HCT116 (cell line): Measurements from ENCODE around the gene ASCC2. TPM values are rescaled to one million over a fixed set of nuclear protein-coding genes. Genes with fewer than 3 reads are reported as not detected.

Experiments used
- ATAC-seq: fragments of 200-7000 bp; cut with Tn5 transposase; 2 replicates; pipeline ENCODE4 v1.9.1; 2020; ENCODE audit warnings: mild to moderate bottlenecking, moderate library complexity
- BruUV-seq: library from RNA; stranded (reverse); fragments of 400-500 nt; replicated peaks from 2 replicates; lab custom pipeline; 2021; lab: Mats Ljungman, UMichigan
- CTCF ChIA-PET: fragments of 300-600 bp; sonication (Branson Sonifier 250); formaldehyde crosslinking; loops from one replicate; lab custom pipeline; 2021; ENCODE audit warnings: antibody characterized with exemption; lab: Charles Lee
- POLR2A ChIA-PET: fragments of 300-600, 350-600 bp; sonication (Branson Sonifier 250); formaldehyde crosslinking; loops from one replicate; lab custom pipeline; 2021; ENCODE audit warnings: antibody characterized with exemption; lab: Charles Lee
- RAD21 ChIA-PET, 2 experiments: fragments of 300-600 bp; sonication (Branson Sonifier 250); formaldehyde crosslinking; loops; one replicate each; lab custom pipeline; 2023; ENCODE audit warnings: low total read pairs in 2 of 2; ENCODE audit not compliant: uncharacterized antibody in 2 of 2, unreplicated experiment in 2 of 2, low non-redundant PET in 1 of 2; lab: Charles Lee
- DNase-seq: peaks from one replicate; pipeline ENCODE4 v3.0.0-alpha.2; 2010; ENCODE audit warnings: low read depth, low spot score
- H2AFZ ChIP-seq: fragments of 200-600 bp; shearing (Covaris generic), sonication (generic); 2 replicates; pipeline ENCODE4 v1.6.1; 2017; ENCODE audit warnings: low read depth, mixed run types, mixed read lengths, antibody characterized with exemption, low read length; ENCODE audit not compliant: poor library complexity, severe bottlenecking
- H3K27ac ChIP-seq: 2 replicates; pipeline ENCODE4 v1.5.1; 2012; ENCODE audit warnings: low read depth, low read length
- H3K27me3 ChIP-seq: fragments of 200-600 bp; sonication (generic); 2 replicates; pipeline ENCODE4 v1.6.1; 2016; ENCODE audit warnings: mixed run types, low read length, mixed read lengths; ENCODE audit not compliant: insufficient read depth
- H3K36me3 ChIP-seq, 2 experiments: fragments of 200-500 bp in 1 of 2; fragments of 200-600 bp in 1 of 2; sonication (Bioruptor generic) in 1 of 2; sonication (generic) in 1 of 2; 2 replicates each; pipeline versions ENCODE4 v1.5.1 to v1.6.1; 2014 to 2016; ENCODE audit warnings: low read length in 2 of 2, inconsistent platforms in 1 of 2, mixed read lengths in 1 of 2, mixed run types in 1 of 2; ENCODE audit not compliant: insufficient read depth in 2 of 2, control insufficient read depth in 1 of 2
- H3K4me1 ChIP-seq, 2 experiments: fragments of 200-600 bp in 1 of 2; sonication (generic) in 1 of 2; 2 replicates each; pipeline versions ENCODE4 v1.5.1 to v1.6.1; 2012 to 2017; ENCODE audit warnings: low read length in 2 of 2, inconsistent platforms in 1 of 2, mild to moderate bottlenecking in 1 of 2, mixed read lengths in 1 of 2, mixed run types in 1 of 2, moderate library complexity in 1 of 2; ENCODE audit not compliant: insufficient read depth in 2 of 2, control insufficient read depth in 1 of 2
- H3K4me2 ChIP-seq: fragments of 200-600 bp; sonication (generic); 2 replicates; pipeline ENCODE4 v1.6.1; 2017; ENCODE audit warnings: mixed run types, low read length, mixed read lengths
- H3K4me3 ChIP-seq, 2 experiments: fragments of 200-600 bp in 1 of 2; sonication (generic) in 1 of 2; replicated peaks in 1 of 2; 2 replicates each; pipeline ENCODE4 v1.5.1; 2011 to 2016; ENCODE audit warnings: low read length in 2 of 2, control low read depth in 1 of 2, low read depth in 1 of 2, mild to moderate bottlenecking in 1 of 2, mixed read lengths in 1 of 2, mixed run types in 1 of 2
- H3K79me2 ChIP-seq: fragments of 200-600 bp; sonication (generic); 2 replicates; pipeline ENCODE4 v1.6.1; 2017; ENCODE audit warnings: mild to moderate bottlenecking, mixed run types, low read length, moderate library complexity, mixed read lengths; ENCODE audit not compliant: insufficient read depth
- H3K9ac ChIP-seq: fragments of 200-600 bp; sonication (generic); 2 replicates; pipeline ENCODE4 v1.6.1; 2016; ENCODE audit warnings: low read length, mixed read lengths
- H3K9me2 ChIP-seq: fragments of 200-600 bp; sonication (generic), shearing (Covaris generic); 2 replicates; pipeline ENCODE4 v1.6.1; 2017; ENCODE audit warnings: mixed run types, mild to moderate bottlenecking, moderate library complexity; ENCODE audit not compliant: insufficient read depth
- H3K9me3 ChIP-seq, 2 experiments: fragments of 200-500 bp in 1 of 2; fragments of 200-600 bp in 1 of 2; sonication (Bioruptor generic) in 1 of 2; sonication (generic) in 1 of 2; 2 replicates each; pipeline ENCODE4 v1.6.1; 2014 to 2017; ENCODE audit warnings: low read length in 2 of 2, mixed read lengths in 2 of 2, inconsistent platforms in 1 of 2, low read depth in 1 of 2, mild to moderate bottlenecking in 1 of 2, mixed run types in 1 of 2, moderate library complexity in 1 of 2; ENCODE audit not compliant: control insufficient read depth in 1 of 2, insufficient read depth in 1 of 2
- H4K20me1 ChIP-seq: fragments of 200-600 bp; sonication (generic), shearing (Covaris generic); 2 replicates; pipeline ENCODE4 v1.6.1; 2017; ENCODE audit warnings: mixed run types, mild to moderate bottlenecking, moderate library complexity; ENCODE audit not compliant: insufficient read depth
- EZH2phosphoT487 ChIP-seq: fragments of 200-600 bp; IDR thresholded peaks from 2 replicates; pipeline ENCODE4 v1.6.1; 2018; ENCODE audit warnings: antibody characterized with exemption, borderline replicate concordance
- FOSL1 ChIP-seq: IDR thresholded peaks from 2 replicates; pipeline ENCODE4 v1.6.1; 2012; ENCODE audit warnings: low read depth
- JUND ChIP-seq: IDR thresholded peaks from 2 replicates; pipeline ENCODE4 v1.6.1; 2012
- MAX ChIP-seq: IDR thresholded peaks from 2 replicates; pipeline ENCODE4 v1.6.1; 2012
- SIN3A ChIP-seq: IDR thresholded peaks from 2 replicates; pipeline ENCODE4 v1.6.1; 2012; ENCODE audit warnings: low read depth
- SRF ChIP-seq: IDR thresholded peaks from 2 replicates; pipeline ENCODE4 v1.6.1; 2012; ENCODE audit warnings: low read depth
- ZBTB33 ChIP-seq: IDR thresholded peaks from 2 replicates; pipeline ENCODE4 v1.6.1; 2011; ENCODE audit warnings: mild to moderate bottlenecking, low read length, moderate library complexity; ENCODE audit not compliant: insufficient replicate concordance; ENCODE audit errors: extremely low read depth
- ZFX ChIP-seq: fragments of 450-650 bp; IDR thresholded peaks from 2 replicates; pipeline ENCODE4 v1.6.1; 2017
- intact Hi-C: fragments of 100-400 bp; cut with micrococcal nuclease; formaldehyde crosslinking; loops from 2 replicates; pipeline ENCODE4 v1.10.0; 2022
- total RNA-seq: library from RNA; stranded (reverse); gene quantifications from one replicate; pipeline ENCODE4 v1.2.1, GENCODE V29; 2021; ENCODE audit not compliant: unreplicated experiment

ASCC2 gene
- total RNA-seq, 1 experiment from 2014 or later, result 68.6 TPM

- TF ChIP-seq EZH2phosphoT487 (no peak), ZBTB33 (no peak), MAX (no peak), FOSL1 (no peak), SIN3A (no peak), JUND (no peak), ZFX (no peak), SRF (no peak)
- intact Hi-C loops, result no loop called here
- Histone ChIP-seq H3K4me3 (no peak overlapping the region), H3K4me2 (no peak overlapping the region), H3K9me2 (no peaks in the 10 kb centered on the region), H3K4me1 (no peaks in the 10 kb centered on the region), H3K27me3 (no peaks in the 10 kb centered on the region), H4K20me1 (no peaks in the 10 kb centered on the region), H2AFZ (no peak overlapping the region), H3K36me3 (no peaks in the 10 kb centered on the region), H3K79me2 (no peaks in the 10 kb centered on the region), H3K9me3 (no peaks in the 10 kb centered on the region), H3K9ac (no peak overlapping the region), H3K27ac (no peak overlapping the region)
- DNase-seq (no peak), ATAC-seq (no peak)
- RAD21 ChIA-PET, result no interaction called here
- no TSS peak for BruUV-seq
- POLR2A ChIA-PET, result no interaction called here
- CTCF ChIA-PET, result no interaction called here
Observed at GRCh38 chr22:29739346-29739875, 98.7 kb downstream of the ASCC2 start.

Other genes starting within 250 kb of the ASCC2 start
- 70.2 TPM for gene NF2, start 234.6 kb downstream of the ASCC2 start, total RNA-seq
- not detected for gene CABP7, start 118.3 kb downstream of the ASCC2 start, total RNA-seq
- gene ZMAT5, start 71.3 kb downstream of the ASCC2 start, total RNA-seq, result 16.0 TPM
- 119 TPM for gene UQCR10, start 70.9 kb downstream of the ASCC2 start, total RNA-seq
- gene MTMR3, start 44.9 kb upstream of the ASCC2 start, total RNA-seq, result 27.0 TPM
- not detected for gene HORMAD2, start 242.2 kb upstream of the ASCC2 start, total RNA-seq